NCI-H446 (cell line): ENCODE results near the gene SORBS2.

ENCODE experiments used
- DNase-seq, 2 experiments: peaks; one replicate each; lab custom pipeline; 2025; lab: John Stamatoyannopoulos, UW

The SORBS2 gene

GRCh38 chr4:185552254-185552653, 259.7 kb downstream of the SORBS2 start:
- DNase-seq, result no peak

DNA sequence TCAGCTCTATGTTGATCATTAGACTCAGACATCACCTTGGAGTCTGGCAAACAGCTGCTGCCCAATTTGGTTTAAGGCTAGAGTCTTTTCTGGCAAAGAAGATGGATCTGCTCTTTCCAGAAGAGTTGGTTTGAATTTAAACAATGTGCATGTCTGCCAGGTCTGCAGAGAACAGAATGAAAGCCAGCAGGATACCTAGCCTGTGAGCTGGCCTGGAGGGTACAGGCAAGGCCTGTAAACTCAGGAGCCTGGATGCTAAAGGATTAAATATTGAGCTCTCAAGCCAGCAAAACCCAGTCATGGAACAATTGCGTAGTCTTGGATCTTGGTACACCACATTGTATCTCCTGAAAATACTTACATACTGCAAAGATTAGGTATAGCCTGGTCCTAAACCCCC, 261.1 kb downstream of the SORBS2 start:
- DNase-seq, result peak in 1 of 2 experiments; percentile 13

- no peak for DNase-seq
Measured at GRCh38 chr4:185549095-185549639, 262.8 kb downstream of the SORBS2 start.

DNA sequence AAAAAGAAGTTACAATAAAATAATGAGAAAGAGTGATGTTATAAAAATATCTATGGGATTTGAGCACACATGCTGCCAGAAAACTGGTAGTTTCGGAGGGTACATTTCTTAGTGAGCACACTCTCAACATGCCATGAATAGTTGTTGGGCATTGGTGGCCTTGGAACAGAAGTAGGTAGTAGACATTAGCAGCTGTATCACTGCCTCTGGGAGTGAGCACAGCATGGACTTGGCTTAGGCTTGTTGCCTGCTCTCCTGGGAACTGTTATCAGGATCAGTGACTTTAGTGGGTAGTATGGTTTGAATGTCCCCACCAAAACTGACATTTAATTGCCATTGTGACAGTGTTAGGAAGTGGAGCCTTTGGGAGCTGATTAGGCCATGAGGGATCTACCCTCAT, 263.4 kb downstream of the SORBS2 start:
- no peak for DNase-seq

- no peak for DNase-seq
Measured at GRCh38 chr4:185546335-185546734, 265.7 kb downstream of the SORBS2 start.

GRCh38 chr4:185542626-185543315, 269.2 kb downstream of the SORBS2 start:
- DNase-seq, result no peak

- DNase-seq, result no peak
Measured at GRCh38 chr4:185541251-185541727, 270.7 kb downstream of the SORBS2 start.

DNA sequence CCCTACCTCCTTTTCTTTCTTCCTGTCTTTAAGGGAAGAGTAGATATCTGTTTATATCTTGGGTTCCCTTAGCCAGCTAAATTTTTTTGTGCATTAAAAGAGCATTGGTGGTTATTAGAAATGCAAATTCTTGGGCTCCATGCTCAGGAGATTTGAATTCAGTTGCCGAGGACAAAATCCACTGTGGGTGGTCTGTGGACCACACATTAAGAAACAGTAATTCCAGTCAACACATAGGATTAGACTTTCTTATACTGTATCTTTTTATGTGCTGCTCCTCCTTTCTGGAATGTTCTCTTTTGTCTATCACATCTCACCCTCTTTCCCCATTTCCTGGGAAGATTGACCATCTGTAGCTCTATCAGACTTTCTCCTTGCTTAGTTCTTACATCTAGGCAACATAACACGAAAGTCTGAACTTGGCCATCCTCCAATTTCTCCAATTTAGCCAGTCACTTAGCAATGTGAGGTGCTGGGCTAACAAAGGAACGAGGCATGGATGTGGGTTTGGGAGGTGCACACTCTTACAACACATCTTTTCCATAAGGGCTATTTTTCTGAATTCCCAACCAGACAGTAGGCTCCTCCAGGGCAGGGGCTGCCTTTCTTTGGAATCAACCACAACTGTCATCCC, 271.4 kb downstream of the SORBS2 start:
- no peak for DNase-seq

DNA sequence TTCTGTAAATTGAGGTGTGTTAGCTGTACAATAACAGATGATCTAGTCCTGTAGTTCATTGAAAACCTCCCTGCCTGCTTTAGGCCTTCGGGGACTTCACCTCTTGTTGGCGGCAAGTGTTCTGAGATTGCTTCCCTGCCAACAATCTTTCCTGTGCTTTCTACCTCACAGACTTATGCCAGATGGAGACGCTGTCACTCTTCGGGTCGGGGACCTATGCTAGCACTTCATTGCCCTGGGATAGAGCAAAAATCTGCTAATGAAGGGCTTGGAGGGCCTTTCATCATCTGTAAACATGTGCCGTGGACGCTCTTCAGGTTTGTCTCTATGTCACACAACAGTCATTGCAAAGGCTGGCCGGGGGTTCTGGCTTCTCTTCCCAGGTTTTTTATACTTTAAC, 272.0 kb downstream of the SORBS2 start:
- DNase-seq, result no peak

GRCh38 chr4:185538806-185539205, 273.2 kb downstream of the SORBS2 start:
- no peak for DNase-seq

DNA sequence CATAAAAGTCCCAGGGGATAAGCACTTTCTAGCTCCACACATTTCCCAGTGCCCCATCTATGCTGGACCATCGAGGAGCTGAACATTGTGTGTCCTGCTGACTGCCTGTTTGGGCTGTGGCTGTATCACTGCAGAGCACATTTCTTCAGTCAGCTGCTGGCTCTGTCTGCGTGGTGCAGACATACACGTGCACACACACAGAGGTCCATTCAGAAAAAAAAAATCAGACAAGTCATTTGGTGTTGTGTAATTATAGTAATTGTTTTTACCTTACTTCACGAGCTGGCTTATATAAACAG, 275.6 kb downstream of the SORBS2 start:
- no peak for DNase-seq

DNA sequence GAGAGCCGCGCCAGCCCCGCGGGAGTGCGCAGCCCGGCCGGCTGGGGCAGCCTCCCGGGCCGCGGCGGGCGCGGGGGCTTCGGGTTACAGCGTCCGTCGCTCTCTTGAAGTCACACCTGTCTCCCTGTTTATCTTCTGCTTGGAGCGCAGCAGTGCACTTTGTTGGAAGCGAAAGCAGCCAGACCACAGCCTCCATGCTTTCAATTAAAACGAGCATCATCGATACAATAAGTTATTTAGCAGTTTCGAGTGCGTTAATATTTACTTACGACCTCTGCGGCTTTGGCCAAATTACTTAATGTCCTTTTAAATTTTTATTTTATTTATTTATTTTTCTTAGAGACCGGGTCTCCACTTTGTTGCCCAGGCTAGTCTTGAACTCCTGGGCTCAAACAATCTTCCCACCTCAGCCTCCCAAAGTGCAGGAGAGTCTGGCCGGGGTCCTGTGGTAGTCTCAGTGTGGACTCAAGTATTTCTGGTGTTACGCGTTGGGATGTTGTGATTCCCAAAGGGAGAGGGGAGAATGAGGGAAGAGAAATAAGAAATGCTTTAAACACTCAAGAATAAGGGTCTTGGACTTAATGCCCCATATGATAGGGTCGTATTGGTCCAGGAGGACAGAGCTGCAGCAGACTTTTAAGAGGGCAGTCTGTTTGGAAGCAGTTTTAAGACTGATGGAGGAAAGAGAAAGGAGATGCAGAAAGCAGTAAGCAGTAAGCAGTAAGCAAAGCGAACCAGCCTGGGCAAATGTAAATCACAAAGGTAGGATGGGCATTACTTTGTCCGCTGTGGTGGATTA, 276.2 kb downstream of the SORBS2 start:
- no peak for DNase-seq
